Esophagus squamous epithelium (tissue), 5 donors: ENCODE data around the gene HKDC1. TPM values are rescaled to one million over a fixed set of nuclear protein-coding genes. Genes with fewer than 3 reads are reported as not detected.

Experiments
- DNase-seq: peaks from one replicate; lab custom pipeline; 2025; lab: John Stamatoyannopoulos, UW
- H3K27ac ChIP-seq, 4 donors: fragments of 200-600 bp; sonication (generic); one replicate each; pipeline ENCODE4 v1.5.1; 2016 to 2019; ENCODE audit warnings: mild to moderate bottlenecking in 1 of 4
- H3K27me3 ChIP-seq, 4 donors: fragments of 200-600 bp; sonication (generic); 1 replicate in 3 of 4; 2 replicates in 1 of 4; pipeline versions ENCODE4 v1.5.1 to v1.6.0; 2017 to 2021; ENCODE audit warnings: antibody characterized with exemption in 1 of 4
- H3K36me3 ChIP-seq, 3 donors: fragments of 200-600 bp; sonication (generic); one replicate each; pipeline ENCODE4 v1.5.1; 2016 to 2019
- H3K4me1 ChIP-seq, 3 donors: fragments of 200-600 bp; sonication (generic); one replicate each; pipeline ENCODE4 v1.5.1; 2017 to 2019
- H3K4me3 ChIP-seq, 4 donors: fragments of 200-600 bp; sonication (generic); 1 replicate in 3 of 4; 2 replicates in 1 of 4; pipeline ENCODE4 v1.5.1; 2016 to 2019; ENCODE audit warnings: mild to moderate bottlenecking in 2 of 4, moderate library complexity in 1 of 4
- H3K9me3 ChIP-seq, 3 donors: fragments of 200-600 bp; sonication (generic); one replicate each; pipeline ENCODE4 v1.5.1; 2016 to 2019
- POLR2A ChIP-seq, 4 donors: fragments of 450-650 bp; IDR thresholded peaks; one replicate each; pipeline ENCODE4 v1.6.1; 2017; ENCODE audit warnings: antibody characterized with exemption in 4 of 4, mild to moderate bottlenecking in 4 of 4, moderate library complexity in 3 of 4
- WGBS, 2 donors: methylation state at CpG; one replicate each; pipeline ENCODE4 v1.1.5; 2018; 5-methylcytosine and 5-hydroxymethylcytosine counted together
- intact Hi-C: fragments of 100-400 bp; cut with DNase I; formaldehyde crosslinking; loops from one replicate; pipeline ENCODE4 v1.15.0; 2022
- total RNA-seq, 4 donors: library from RNA; depleted of rRNA; stranded (reverse); fragments of >200 nt; gene quantifications; one replicate each; pipeline ENCODE4 v1.1.0, GENCODE V29; 2016
- TF ChIP-seq, protein P1 (sequence below), 6 experiments: fragments of 450-650 bp in 4 of 6; fragments of 200-600 bp in 2 of 6; sonication (generic) in 2 of 6; IDR thresholded peaks; one replicate each; pipeline ENCODE4 v1.5.1; 2016 to 2019; ENCODE audit warnings: antibody characterized with exemption in 6 of 6, mild to moderate bottlenecking in 4 of 6, moderate library complexity in 4 of 6
- donor health status: DM: yes; HTN: yes; CAD: no.

Gene HKDC1
- total RNA-seq, 4 donors from 2014 or later, result 0.19 to 1.5 (median 0.19) TPM; not detected in 1

- Histone ChIP-seq H3K4me1 (no peaks in the 10 kb centered on the region), H3K4me3 (no peak overlapping the region), H3K36me3 (no peaks in the 10 kb centered on the region), H3K27ac (no peak overlapping the region), H3K9me3 (no peaks in the 10 kb centered on the region), H3K27me3 (no peaks in the 10 kb centered on the region)
- DNase-seq, result no peak
- 57 to 69% methylated on average over 3 of the region's 3 CpGs for WGBS, 2 donors
- intact Hi-C loops, result no loop called here
- TF ChIP-seq POLR2A (IDR thresholded peaks at IDR 0.05), result no peak
- TF ChIP-seq, protein P1, sequence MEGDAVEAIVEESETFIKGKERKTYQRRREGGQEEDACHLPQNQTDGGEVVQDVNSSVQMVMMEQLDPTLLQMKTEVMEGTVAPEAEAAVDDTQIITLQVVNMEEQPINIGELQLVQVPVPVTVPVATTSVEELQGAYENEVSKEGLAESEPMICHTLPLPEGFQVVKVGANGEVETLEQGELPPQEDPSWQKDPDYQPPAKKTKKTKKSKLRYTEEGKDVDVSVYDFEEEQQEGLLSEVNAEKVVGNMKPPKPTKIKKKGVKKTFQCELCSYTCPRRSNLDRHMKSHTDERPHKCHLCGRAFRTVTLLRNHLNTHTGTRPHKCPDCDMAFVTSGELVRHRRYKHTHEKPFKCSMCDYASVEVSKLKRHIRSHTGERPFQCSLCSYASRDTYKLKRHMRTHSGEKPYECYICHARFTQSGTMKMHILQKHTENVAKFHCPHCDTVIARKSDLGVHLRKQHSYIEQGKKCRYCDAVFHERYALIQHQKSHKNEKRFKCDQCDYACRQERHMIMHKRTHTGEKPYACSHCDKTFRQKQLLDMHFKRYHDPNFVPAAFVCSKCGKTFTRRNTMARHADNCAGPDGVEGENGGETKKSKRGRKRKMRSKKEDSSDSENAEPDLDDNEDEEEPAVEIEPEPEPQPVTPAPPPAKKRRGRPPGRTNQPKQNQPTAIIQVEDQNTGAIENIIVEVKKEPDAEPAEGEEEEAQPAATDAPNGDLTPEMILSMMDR (IDR thresholded peaks at IDR 0.05), result no peak
Observed at GRCh38 chr10:69262292-69262751, 42.2 kb downstream of the HKDC1 start.

DNA sequence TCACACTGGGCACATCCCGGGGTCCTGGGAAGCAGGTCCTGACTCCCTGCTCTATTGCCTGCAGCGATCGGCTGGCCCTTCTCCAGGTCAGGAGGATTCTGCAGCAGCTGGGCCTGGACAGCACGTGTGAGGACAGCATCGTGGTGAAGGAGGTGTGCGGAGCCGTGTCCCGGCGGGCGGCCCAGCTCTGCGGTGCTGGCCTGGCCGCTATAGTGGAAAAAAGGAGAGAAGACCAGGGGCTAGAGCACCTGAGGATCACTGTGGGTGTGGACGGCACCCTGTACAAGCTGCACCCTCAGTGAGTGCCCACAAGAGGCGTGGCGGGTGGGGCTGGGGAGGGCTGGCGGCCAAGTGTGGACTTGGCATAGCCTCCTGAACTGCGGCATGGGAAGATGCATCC is 45.4 kb downstream of the HKDC1 start:
- no peaks in the 10 kb centered on the region for H3K27me3 ChIP-seq
- intact Hi-C loops, result no loop called here
- DNase-seq, result no peak
- H3K9me3 ChIP-seq, result no peaks in the 10 kb centered on the region
- H3K36me3 ChIP-seq, result no peaks in the 10 kb centered on the region
- TF ChIP-seq POLR2A (IDR thresholded peaks at IDR 0.05), result no peak
- TF ChIP-seq, protein P1 (IDR thresholded peaks at IDR 0.05), result no peak
- H3K4me3 ChIP-seq, result no peak overlapping the region
- 80 to 89% methylated on average over 1 to 11 of the region's 17 CpGs for WGBS, 2 donors
- H3K27ac ChIP-seq, result no peak overlapping the region
- no peaks in the 10 kb centered on the region for H3K4me1 ChIP-seq

DNA sequence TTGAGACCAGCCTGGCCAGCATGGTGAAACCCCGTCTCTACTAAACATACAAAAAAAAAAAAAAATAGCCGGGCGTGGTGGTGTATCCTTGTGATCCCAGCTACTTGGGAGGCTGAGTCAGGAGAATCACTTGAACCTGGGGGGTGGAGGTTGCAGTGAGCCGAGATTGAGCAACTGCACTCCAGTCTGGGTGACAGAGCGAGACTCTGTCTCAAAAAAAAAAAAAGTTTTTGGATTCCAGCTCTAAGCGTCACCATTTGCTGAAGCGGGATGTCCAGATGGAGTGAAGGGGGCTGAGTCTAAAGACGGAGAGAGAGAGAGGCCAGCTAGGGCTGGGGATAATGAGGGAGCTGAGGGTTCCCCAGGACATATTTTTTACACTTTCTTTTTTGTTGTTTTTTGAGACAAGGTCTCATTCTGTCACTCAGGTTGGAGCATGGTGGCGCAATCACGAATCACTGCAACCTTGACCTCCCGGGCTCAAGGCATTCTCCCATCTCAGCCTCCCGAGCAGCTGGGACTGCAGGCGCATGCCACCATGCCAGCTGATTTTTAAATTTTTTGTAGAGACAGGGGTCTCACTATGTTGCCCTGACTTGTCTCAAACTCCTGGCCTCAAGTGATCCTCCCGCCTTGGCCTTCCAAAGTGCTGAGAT is 48.8 kb downstream of the HKDC1 start:
- intact Hi-C loops, result no loop called here
- no peak overlapping the region for H3K27ac ChIP-seq
- H3K9me3 ChIP-seq, result peaks cover 0 to 6% (median 0%) of the 10 kb centered on the region in 3 donors
- H3K4me3 ChIP-seq, result no peak overlapping the region
- no peaks in the 10 kb centered on the region for H3K27me3 ChIP-seq
- no peak for DNase-seq
- H3K4me1 ChIP-seq, result no peaks in the 10 kb centered on the region
- TF ChIP-seq POLR2A (IDR thresholded peaks at IDR 0.05), result no peak
- TF ChIP-seq, protein P1 (IDR thresholded peaks at IDR 0.05), result no peak
- WGBS, 2 donors, result 88 to 91% methylated on average over 13 to 14 of the region's 14 CpGs
- no peaks in the 10 kb centered on the region for H3K36me3 ChIP-seq

- Histone ChIP-seq H3K36me3 (no peaks in the 10 kb centered on the region), H3K4me1 (no peaks in the 10 kb centered on the region), H3K4me3 (no peak overlapping the region), H3K27ac (no peak overlapping the region), H3K9me3 (peaks cover 0 to 6% (median 0%) of the 10 kb centered on the region in 3 donors), H3K27me3 (no peaks in the 10 kb centered on the region)
- intact Hi-C loops, result no loop called here
- TF ChIP-seq, protein P1 (IDR thresholded peaks at IDR 0.05), result no peak
- TF ChIP-seq POLR2A (IDR thresholded peaks at IDR 0.05), result no peak
- DNase-seq, result no peak
- 47 to 54% methylated on average over 2 of the region's 2 CpGs for WGBS, 2 donors
Observed at GRCh38 chr10:69269761-69270160, 49.6 kb downstream of the HKDC1 start.

DNA sequence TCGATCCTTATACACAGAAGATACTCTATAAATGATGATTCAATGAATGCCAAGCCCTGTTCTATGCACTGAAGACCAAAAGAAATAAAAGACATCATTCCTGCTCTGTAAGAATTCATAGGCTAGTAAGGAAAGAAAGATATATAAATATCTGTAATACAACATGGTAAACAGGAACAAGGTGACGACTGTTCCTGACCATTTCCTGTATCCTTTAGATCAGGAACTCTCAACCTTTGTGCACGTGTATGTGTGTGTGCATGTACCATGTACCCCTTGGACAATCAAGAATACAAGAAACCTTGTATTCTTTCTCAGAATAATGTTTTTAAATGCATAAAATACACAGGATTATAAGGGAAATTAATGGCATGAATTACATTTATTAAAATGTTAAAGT is 50.9 kb downstream of the HKDC1 start:
- no peaks in the 10 kb centered on the region for H3K36me3 ChIP-seq
- no peak overlapping the region for H3K27ac ChIP-seq
- WGBS, 2 donors, result 58 to 59% methylated on average over 3 of the region's 3 CpGs
- H3K27me3 ChIP-seq, result no peaks in the 10 kb centered on the region
- H3K4me1 ChIP-seq, result no peaks in the 10 kb centered on the region
- no peak for DNase-seq
- TF ChIP-seq, protein P1 (IDR thresholded peaks at IDR 0.05), result no peak
- TF ChIP-seq POLR2A (IDR thresholded peaks at IDR 0.05), result no peak
- intact Hi-C loops, result no loop called here
- H3K4me3 ChIP-seq, result no peak overlapping the region
- peaks cover 0 to 6% (median 0%) of the 10 kb centered on the region in 3 donors for H3K9me3 ChIP-seq
